Spleen (tissue), 7 donors: ENCODE measurements around the gene CYP8B1.

ENCODE experiments used
- POLR2A ChIP-seq, 3 donors: fragments of 450-650 bp; IDR thresholded peaks; one replicate each; pipeline ENCODE4 v1.5.1; 2017; ENCODE audit warnings: antibody characterized with exemption in 3 of 3, mild to moderate bottlenecking in 1 of 3
- POLR2AphosphoS5 ChIP-seq, 3 donors: sonication (generic); formaldehyde crosslinking; IDR thresholded peaks; one replicate each; pipeline ENCODE4 v1.5.1; 2017; ENCODE audit warnings: antibody characterized with exemption in 3 of 3
- TF ChIP-seq, protein P1 (sequence below), 11 experiments: fragments of 200-600 bp in 7 of 11; fragments of 450-650 bp in 4 of 11; sonication (generic) in 4 of 11; IDR thresholded peaks in 8 of 11; conservative IDR thresholded peaks in 3 of 11; 1 replicate in 7 of 11; 2 replicates in 4 of 11; pipeline versions ENCODE4 v1.4.0 to v1.8.0; 2016 to 2021; ENCODE audit warnings: antibody characterized with exemption in 11 of 11, inconsistent platforms in 4 of 11, mild to moderate bottlenecking in 1 of 11
- donor health status: DM: no; HTN: no; CAD: no; lungs with moderate emphysema.
- donor health status: DM: no; HTN: no; CAD: no.
- donor health status: DM: no; HTN: no; CAD: no.

- TF ChIP-seq, protein P1, sequence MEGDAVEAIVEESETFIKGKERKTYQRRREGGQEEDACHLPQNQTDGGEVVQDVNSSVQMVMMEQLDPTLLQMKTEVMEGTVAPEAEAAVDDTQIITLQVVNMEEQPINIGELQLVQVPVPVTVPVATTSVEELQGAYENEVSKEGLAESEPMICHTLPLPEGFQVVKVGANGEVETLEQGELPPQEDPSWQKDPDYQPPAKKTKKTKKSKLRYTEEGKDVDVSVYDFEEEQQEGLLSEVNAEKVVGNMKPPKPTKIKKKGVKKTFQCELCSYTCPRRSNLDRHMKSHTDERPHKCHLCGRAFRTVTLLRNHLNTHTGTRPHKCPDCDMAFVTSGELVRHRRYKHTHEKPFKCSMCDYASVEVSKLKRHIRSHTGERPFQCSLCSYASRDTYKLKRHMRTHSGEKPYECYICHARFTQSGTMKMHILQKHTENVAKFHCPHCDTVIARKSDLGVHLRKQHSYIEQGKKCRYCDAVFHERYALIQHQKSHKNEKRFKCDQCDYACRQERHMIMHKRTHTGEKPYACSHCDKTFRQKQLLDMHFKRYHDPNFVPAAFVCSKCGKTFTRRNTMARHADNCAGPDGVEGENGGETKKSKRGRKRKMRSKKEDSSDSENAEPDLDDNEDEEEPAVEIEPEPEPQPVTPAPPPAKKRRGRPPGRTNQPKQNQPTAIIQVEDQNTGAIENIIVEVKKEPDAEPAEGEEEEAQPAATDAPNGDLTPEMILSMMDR (IDR thresholded peaks at IDR 0.05 in 8 of 11, conservative IDR thresholded peaks at IDR 0.05 in 3 of 11) = no peak
- TF ChIP-seq POLR2AphosphoS5 (IDR thresholded peaks at IDR 0.05) (no peak), POLR2A (IDR thresholded peaks at IDR 0.05) (no peak)
These were observed 10.4 kb downstream of the CYP8B1 start for GRCh38 chr3:42865256-42865655.
